Stimulated activated CD4-positive, alpha-beta T cell treated with anti-CD3 and anti-CD28 coated beads, Interleukin-4, amount 100 ng/mL, for 1 hour (primary cell): Measurements from ENCODE around the gene RPL32.
"Not testable (repeated sequence)": the region's sequence is repeated elsewhere in the genome, so short reads cannot be mapped to it uniquely, and the experiment has no call there.

Experiments used
- DNase-seq: peaks from one replicate; pipeline ENCODE4 v3.0.0-alpha.2; 2020

Gene RPL32

DNA sequence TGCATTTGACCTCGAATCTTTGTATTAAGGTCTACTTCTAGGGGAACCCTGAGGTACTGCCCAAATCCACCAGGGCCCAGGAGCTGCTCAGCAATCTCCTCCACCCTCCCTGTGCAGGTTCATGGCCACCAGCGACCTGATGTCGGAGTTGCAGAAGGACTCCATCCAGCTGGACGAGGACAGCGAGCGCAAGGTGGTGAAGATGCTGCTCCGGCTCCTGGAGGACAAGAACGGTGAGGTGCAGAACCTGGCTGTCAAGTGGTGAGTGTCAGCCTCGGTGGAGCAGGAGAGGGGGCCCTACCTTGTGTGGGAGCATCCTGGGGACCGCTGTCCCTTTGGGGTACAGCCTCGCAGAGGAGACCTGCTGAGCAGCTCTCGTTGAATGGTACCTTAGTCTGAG is 38.0 kb downstream of the RPL32 start:
- no peak for DNase-seq

DNA sequence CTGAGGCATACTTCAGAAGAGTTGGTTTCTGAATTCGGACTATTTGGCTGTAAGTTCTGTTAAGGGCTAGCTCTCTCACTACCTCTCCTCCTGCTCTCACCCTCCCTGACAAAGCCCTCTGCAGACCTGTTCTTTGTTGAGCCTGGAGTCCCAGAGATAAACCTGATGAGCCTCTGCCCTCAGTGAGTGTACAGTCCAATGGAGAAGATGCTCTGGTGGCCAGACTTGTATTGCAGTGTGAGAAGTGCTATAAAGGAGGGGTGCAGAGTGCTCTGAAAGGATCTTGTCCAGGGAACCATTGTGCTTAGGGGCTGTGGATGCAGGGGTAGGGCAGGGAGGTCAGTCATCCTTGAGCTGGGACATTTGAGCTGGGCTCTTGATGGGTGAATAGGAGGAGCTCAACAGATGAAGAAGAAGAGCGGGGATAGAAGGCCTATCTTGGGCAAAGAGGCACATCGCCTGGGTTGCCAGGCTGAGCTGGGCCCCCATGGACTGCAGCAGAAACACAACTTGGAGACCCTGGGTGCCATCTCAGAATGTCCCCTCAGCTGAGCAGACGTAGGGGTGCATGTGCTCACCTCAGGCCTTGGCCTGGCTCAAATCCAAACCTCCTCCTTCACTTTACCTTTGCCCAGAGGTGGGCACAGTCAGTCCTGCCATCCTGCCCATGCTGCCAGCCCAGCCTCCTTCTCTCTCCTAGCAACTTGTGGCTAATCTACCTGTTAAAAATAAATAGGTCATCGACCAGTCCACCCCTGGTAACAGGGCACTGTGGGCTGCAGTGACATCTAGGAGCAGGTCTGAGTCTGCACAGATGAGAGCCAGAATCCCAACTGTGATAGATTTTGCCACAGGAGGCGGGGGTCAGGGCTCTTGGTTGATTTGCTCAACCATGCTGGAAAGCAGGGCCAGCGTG is 41.6 kb downstream of the RPL32 start:
- no peak for DNase-seq

DNA sequence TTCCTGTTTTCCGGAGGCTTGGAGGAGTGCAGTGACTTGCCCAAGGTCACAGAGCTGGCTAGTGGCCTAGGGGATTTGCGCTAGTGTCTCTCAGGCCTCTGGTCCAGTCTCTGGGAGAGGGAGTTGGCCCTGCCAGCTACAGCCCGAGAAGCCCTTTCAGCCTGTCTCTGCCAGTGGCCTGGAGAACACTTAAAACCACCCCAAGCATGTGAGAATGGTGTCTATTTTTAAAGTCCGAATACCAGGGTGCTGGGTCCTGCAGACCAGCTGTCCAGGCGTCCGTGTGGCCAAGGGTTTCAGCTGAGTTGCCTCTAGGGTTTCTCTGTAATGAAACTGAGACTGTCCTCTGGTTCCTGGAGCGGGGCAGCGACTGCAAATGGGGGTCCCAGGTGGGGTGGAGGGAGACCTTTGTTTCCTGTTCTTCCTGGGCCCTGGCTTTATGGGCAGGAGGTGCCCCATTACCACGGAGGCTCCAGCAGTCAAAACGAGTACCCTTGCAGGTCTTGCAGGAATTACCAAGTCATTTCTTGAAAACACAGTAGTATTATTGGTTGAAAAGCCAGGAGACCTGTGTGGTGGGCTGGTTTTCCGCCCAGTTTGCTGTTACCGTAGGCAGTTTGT is 42.7 kb downstream of the RPL32 start:
- no peak for DNase-seq

- no peak for DNase-seq
These were observed 43.3 kb downstream of the RPL32 start for GRCh38 chr3:12797892-12798558.

DNA sequence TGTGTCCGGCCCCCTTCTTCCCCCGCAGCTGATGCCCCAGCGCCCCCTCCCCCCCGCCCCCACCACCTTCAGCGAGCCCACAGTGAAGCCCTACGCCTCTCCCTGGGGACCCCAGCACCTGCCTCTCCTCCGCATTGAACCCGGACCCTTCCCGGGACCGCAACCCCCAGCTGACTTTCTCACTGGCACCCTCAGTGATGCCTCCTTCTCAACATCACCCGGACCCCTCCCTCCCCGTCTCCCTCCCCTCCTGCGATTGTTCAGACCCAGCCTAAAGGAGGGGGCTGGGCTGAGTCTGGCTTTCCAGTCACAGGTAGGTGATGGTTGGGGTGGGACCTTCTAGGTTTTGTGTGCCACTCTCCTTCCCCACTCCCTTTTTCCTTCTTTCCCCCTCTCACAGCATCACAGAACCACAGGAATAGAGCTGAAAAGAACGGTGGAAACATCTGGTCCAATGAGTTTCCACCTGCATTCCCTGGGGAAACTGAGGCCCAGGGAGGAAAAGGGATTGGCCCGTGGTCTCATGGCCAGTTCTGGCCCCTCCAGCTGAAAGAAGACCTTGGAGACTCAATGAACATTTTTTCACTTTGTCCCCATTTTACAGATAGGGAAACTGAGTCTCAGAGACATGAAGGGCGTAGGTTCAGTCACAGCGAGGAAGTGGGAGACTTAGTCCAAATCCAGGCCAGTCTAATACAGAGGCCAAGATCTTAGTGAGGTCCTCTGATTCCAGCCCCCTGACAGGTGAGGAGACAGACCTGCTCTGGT is 44.1 kb downstream of the RPL32 start:
- no peak for DNase-seq

DNA sequence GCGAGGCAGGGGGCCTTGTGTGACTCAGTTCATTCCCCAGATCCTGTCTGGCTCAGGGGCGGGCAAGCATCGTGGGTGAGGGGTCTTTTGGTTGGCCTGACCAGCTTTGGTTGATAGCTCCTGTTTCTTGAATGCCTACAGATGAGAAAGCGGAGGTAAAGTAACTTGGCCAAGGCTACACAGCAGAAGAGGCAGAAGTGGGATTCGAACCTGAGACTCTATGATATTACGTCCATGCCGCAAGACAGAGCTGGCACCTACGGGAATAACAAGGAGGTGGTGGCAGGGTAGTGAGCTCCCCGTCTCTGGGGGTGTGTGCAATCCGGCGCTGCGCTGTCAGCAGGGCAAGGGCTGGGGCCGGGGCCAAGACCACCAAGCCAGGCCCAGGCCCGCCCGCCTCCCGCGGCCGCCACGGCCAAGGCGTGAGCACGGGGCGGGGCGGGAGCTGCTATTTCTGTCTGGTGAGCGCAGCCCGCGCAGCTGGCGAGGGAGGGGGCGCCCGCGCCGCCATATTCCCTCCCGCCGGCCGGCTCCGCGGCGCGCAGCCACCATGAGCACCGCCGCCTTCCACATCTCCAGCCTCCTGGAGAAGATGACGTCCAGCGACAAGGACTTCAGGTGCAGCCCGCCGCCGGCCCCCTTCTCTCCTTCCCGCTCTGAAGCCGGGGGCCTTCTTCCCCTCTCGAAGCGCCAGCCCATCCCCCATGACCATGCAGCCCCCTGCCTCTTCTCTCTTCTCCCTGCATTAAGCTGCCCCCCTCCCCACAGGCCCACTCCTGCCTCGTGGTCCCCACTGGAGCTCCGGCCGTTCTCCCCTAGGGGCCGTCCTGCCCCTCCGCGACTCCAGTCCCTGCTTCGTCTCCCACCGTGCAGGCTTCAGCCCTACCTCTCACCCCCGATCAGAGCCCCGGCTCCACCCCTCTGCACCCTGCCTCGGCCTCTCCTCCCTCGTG is 44.9 kb downstream of the RPL32 start, which contains the start of gene CAND2:
Gene CAND2, plus strand, starts transcription at position 510 of the 953 bp plus-strand sequence. Its CDS starts 41 bp downstream, at position 551.
- peak; percentile 53 for DNase-seq

- no peak for DNase-seq
These were observed 47.7 kb downstream of the RPL32 start for GRCh38 chr3:12793701-12794100.

- no peak for DNase-seq
These were observed 49.9 kb downstream of the RPL32 start for GRCh38 chr3:12791430-12791829.

- not testable (repeated sequence) for DNase-seq
These were observed 53.2 kb downstream of the RPL32 start for GRCh38 chr3:12787967-12788690.

DNA sequence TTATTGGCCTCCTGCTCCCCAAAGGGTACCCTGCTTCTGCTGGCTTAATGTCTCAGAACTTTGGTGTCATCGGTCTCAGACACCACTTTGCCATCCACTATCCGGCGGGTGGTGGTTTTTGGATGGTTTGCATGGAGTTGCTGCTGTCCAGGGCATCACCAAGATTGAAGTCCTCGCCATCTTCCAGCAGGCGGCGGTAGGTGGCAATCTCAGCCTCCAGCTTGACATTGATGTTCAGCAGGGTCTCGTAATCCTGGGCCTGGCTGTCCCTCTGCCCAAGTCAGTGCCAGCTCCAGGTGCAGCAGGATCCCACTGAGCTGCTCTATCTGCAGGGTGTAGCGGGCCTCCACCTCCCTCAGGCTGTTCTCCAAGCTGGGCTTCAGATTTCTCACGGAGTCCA is 54.0 kb downstream of the RPL32 start:
- DNase-seq: peak; percentile 66

- no peak for DNase-seq
These were observed 56.3 kb downstream of the RPL32 start for GRCh38 chr3:12785096-12785495.
